ENCODE results near the gene ATP11A. TPM values are rescaled to one million over a fixed set of nuclear protein-coding genes. Genes with fewer than 3 reads are reported as not detected.

ATP11A gene
- total RNA-seq, 1 donor from 2014 or later: 114 TPM

GRCh38 chr13:112690283-112690929 lies 568 bp downstream of the ATP11A start:
- Mint-ChIP-seq H3K9me3 (no peaks in the 10 kb centered on the region), H3K27me3 (ENCODE audit: low read depth) (no peaks in the 10 kb centered on the region), H3K4me3 (peak overlapping the region; percentile 79), H3K27ac (peak overlapping the region; percentile 77), H3K4me1 (peaks cover 45% of the 10 kb centered on the region), H3K36me3 (no peaks in the 10 kb centered on the region)
- TF ChIP-seq CTCF (IDR thresholded peaks at IDR 0.05; ENCODE audit: unreplicated experiment): no peak
- peak in 1 of 2 experiments; percentile 67 for DNase-seq (ENCODE audit: low spot score in 2 of 2, unreplicated experiment in 2 of 2)

DNA sequence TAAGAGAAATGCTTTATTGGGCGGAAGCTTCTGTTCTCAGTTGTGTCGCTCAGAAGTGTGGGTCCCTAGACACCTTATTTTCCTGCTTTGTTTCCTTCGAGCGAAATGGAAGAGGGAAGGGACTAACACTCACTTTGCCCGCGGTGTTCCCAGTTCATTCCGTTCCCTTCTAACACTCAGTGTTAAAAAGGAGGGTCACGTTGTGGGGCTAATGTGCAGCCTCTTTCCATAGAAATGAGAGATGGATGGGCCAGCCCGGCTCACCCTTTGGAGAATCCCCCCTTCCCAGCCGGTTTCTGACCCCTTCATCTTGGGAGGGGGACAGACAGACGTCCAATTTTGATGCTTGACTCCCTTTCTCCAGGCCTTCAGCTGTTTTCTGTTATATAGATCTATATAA lies 2.3 kb downstream of the ATP11A start:
- TF ChIP-seq CTCF (IDR thresholded peaks at IDR 0.05; ENCODE audit: unreplicated experiment): no peak
- Mint-ChIP-seq H3K4me1 (peaks cover 45% of the 10 kb centered on the region), H3K9me3 (no peaks in the 10 kb centered on the region), H3K27ac (peak overlapping the region; percentile 77), H3K36me3 (no peaks in the 10 kb centered on the region), H3K27me3 (ENCODE audit: low read depth) (no peaks in the 10 kb centered on the region), H3K4me3 (peak overlapping the region; percentile 79)
- DNase-seq (ENCODE audit: low spot score in 2 of 2, unreplicated experiment in 2 of 2): no peak

GRCh38 chr13:112692586-112692985 lies 2.7 kb downstream of the ATP11A start:
- Mint-ChIP-seq H3K4me3 (peak overlapping the region; percentile 79), H3K9me3 (no peaks in the 10 kb centered on the region), H3K27me3 (ENCODE audit: low read depth) (no peaks in the 10 kb centered on the region), H3K4me1 (peaks cover 45% of the 10 kb centered on the region), H3K27ac (peak overlapping the region; percentile 48), H3K36me3 (no peaks in the 10 kb centered on the region)
- no peak for TF ChIP-seq CTCF (IDR thresholded peaks at IDR 0.05; ENCODE audit: unreplicated experiment)
- no peak for DNase-seq (ENCODE audit: low spot score in 2 of 2, unreplicated experiment in 2 of 2)

GRCh38 chr13:112693831-112694497 lies 4.1 kb downstream of the ATP11A start:
- no peak for TF ChIP-seq CTCF (IDR thresholded peaks at IDR 0.05; ENCODE audit: unreplicated experiment)
- Mint-ChIP-seq H3K36me3 (peaks cover 5% of the 10 kb centered on the region), H3K27ac (peak overlapping the region; percentile 55), H3K4me3 (no peak overlapping the region), H3K4me1 (peaks cover 44% of the 10 kb centered on the region), H3K27me3 (ENCODE audit: low read depth) (no peaks in the 10 kb centered on the region), H3K9me3 (no peaks in the 10 kb centered on the region)
- no peak for DNase-seq (ENCODE audit: low spot score in 2 of 2, unreplicated experiment in 2 of 2)

GRCh38 chr13:112695121-112695520 lies 5.3 kb downstream of the ATP11A start:
- H3K9me3 Mint-ChIP-seq: no peaks in the 10 kb centered on the region
- peaks cover 48% of the 10 kb centered on the region for H3K4me1 Mint-ChIP-seq
- no peak for DNase-seq (ENCODE audit: low spot score in 2 of 2, unreplicated experiment in 2 of 2)

More at GRCh38 chr13:112695121-112695520, 5.3 kb downstream of the ATP11A start:
- H3K4me3 Mint-ChIP-seq: no peak overlapping the region
- H3K36me3 Mint-ChIP-seq: peaks cover 5% of the 10 kb centered on the region
- H3K27me3 Mint-ChIP-seq (ENCODE audit: low read depth): no peaks in the 10 kb centered on the region
- TF ChIP-seq CTCF (IDR thresholded peaks at IDR 0.05; ENCODE audit: unreplicated experiment): no peak
- H3K27ac Mint-ChIP-seq: no peak overlapping the region
